Right lobe of liver (tissue), 6 donors: ENCODE results near the gene GRM3. TPM values are rescaled to one million over a fixed set of nuclear protein-coding genes. Genes with fewer than 3 reads are reported as not detected.
A peak's percentile ranks its signal among the peaks of the same experiment; 100 is the strongest.

ENCODE experiments used
- ATAC-seq, 4 donors: fragments of 200-7000 bp; cut with Tn5 transposase; one replicate each; pipeline ENCODE4 v1.9.1; 2020; ENCODE audit warnings: mild to moderate bottlenecking in 4 of 4, moderate library complexity in 4 of 4
- DNase-seq, 3 donors: peaks; one replicate each; pipeline ENCODE4 v3.0.0-alpha.2; 2020
- H3K27ac ChIP-seq, 3 donors: fragments of 200-600 bp; one replicate each; pipeline ENCODE4 v1.8.0; 2022
- H3K27me3 ChIP-seq, 2 donors: fragments of 200-600 bp; one replicate each; pipeline ENCODE4 v1.8.0; 2022
- H3K36me3 ChIP-seq, 4 donors: fragments of 200-600 bp; sonication (generic) in 1 of 4; one replicate each; pipeline versions ENCODE4 v1.5.1 to v1.8.0; 2017 to 2022; ENCODE audit warnings: control low read depth in 1 of 4
- H3K4me1 ChIP-seq, 4 donors: fragments of 200-600 bp; sonication (generic) in 1 of 4; one replicate each; pipeline versions ENCODE4 v1.5.1 to v1.8.0; 2017 to 2022; ENCODE audit warnings: control low read depth in 1 of 4
- H3K4me3 ChIP-seq, 3 donors: fragments of 200-600 bp; one replicate each; pipeline ENCODE4 v1.8.0; 2022
- H3K9me3 ChIP-seq, 4 donors: fragments of 200-600 bp; sonication (generic) in 1 of 4; one replicate each; pipeline versions ENCODE4 v1.5.1 to v1.8.0; 2017 to 2022; ENCODE audit warnings: control low read depth in 1 of 4
- POLR2A ChIP-seq: fragments of 450-650 bp; IDR thresholded peaks from one replicate; pipeline ENCODE4 v1.6.1; 2017; ENCODE audit warnings: antibody characterized with exemption, mild to moderate bottlenecking
- WGBS: methylation state at CpG from one replicate; pipeline ENCODE4 v1.1.6; 2018; ENCODE audit warnings: low coverage, low lambda C conversion rate; ENCODE audit not compliant: insufficient coverage; ENCODE audit errors: missing lambda C conversion rate; 5-methylcytosine and 5-hydroxymethylcytosine counted together
- intact Hi-C, 2 donors: fragments of 100-400 bp; cut with DNase I; formaldehyde crosslinking; loops; one replicate each; pipeline versions ENCODE4 v1.11.2 to v1.14.1; 2022
- total RNA-seq, 6 experiments: library from RNA; depleted of rRNA in 2 of 6; stranded (reverse); fragments of >200 nt in 2 of 6; fragmentation: NEBNext Ultra II Directional in 3 of 6; extraction: Animal tissue kit (Norgen Biotek cat#: 25700) in 3 of 6; gene quantifications; one replicate each; pipeline versions ENCODE4 v1.1.0 to v1.2.4, GENCODE V29; 2016 to 2023
- TF ChIP-seq, protein P1 (sequence below), 4 donors: fragments of 200-600 bp in 3 of 4; fragments of 450-650 bp in 1 of 4; IDR thresholded peaks; one replicate each; pipeline versions ENCODE4 v1.5.1 to v1.8.0; 2016 to 2022; ENCODE audit warnings: antibody characterized with exemption in 4 of 4, mild to moderate bottlenecking in 2 of 4
- donor health status: DM: no; HTN: yes; CAD: no.
- donor health status: DM: no; HTN: no; CAD: no.
- donor health status: DM: no; HTN: no; CAD: no.
- donor health status: DM: no; HTN: yes; CAD: no.
- donor health status: DM: no; HTN: yes; CAD: no.

The GRM3 gene
- total RNA-seq, 6 experiments from 2014 or later, result 0.12 TPM; not detected in 5

DNA sequence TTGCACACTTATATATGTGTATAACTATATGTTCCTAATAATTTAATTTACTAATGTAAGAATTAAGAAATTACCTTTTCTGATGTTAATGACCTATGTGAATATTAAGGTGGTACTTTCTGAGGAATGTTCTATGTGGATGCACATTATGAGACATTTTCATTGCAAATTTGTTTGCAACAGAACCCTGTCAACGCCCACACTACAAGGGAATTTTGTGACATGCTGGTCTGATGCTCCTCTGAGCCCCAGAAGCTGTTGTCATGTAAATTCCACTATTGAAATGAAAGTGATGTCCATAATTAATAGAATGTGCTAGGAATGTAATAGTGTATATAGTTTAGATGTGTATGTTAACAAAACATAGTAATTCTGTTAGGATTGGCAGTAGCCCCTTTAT lies 4.5 kb downstream of the GRM3 start:
- ATAC-seq (no peak), DNase-seq (no peak)
- H3K4me3 ChIP-seq, result no peak overlapping the region
- peaks cover 0 to 3% of the 10 kb centered on the region in 2 donors for H3K27me3 ChIP-seq
- no peaks in the 10 kb centered on the region for H3K36me3 ChIP-seq
- H3K27ac ChIP-seq, result no peak overlapping the region
- intact Hi-C loops, result no loop called here
- 33% methylated on average over 1 of the region's 1 CpG for WGBS
- H3K4me1 ChIP-seq, result peaks cover 0 to 10% (median 0%) of the 10 kb centered on the region in 4 donors
- no peaks in the 10 kb centered on the region for H3K9me3 ChIP-seq
- TF ChIP-seq, protein P1, sequence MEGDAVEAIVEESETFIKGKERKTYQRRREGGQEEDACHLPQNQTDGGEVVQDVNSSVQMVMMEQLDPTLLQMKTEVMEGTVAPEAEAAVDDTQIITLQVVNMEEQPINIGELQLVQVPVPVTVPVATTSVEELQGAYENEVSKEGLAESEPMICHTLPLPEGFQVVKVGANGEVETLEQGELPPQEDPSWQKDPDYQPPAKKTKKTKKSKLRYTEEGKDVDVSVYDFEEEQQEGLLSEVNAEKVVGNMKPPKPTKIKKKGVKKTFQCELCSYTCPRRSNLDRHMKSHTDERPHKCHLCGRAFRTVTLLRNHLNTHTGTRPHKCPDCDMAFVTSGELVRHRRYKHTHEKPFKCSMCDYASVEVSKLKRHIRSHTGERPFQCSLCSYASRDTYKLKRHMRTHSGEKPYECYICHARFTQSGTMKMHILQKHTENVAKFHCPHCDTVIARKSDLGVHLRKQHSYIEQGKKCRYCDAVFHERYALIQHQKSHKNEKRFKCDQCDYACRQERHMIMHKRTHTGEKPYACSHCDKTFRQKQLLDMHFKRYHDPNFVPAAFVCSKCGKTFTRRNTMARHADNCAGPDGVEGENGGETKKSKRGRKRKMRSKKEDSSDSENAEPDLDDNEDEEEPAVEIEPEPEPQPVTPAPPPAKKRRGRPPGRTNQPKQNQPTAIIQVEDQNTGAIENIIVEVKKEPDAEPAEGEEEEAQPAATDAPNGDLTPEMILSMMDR (IDR thresholded peaks at IDR 0.05), result no peak
- TF ChIP-seq POLR2A, result no peak

DNA sequence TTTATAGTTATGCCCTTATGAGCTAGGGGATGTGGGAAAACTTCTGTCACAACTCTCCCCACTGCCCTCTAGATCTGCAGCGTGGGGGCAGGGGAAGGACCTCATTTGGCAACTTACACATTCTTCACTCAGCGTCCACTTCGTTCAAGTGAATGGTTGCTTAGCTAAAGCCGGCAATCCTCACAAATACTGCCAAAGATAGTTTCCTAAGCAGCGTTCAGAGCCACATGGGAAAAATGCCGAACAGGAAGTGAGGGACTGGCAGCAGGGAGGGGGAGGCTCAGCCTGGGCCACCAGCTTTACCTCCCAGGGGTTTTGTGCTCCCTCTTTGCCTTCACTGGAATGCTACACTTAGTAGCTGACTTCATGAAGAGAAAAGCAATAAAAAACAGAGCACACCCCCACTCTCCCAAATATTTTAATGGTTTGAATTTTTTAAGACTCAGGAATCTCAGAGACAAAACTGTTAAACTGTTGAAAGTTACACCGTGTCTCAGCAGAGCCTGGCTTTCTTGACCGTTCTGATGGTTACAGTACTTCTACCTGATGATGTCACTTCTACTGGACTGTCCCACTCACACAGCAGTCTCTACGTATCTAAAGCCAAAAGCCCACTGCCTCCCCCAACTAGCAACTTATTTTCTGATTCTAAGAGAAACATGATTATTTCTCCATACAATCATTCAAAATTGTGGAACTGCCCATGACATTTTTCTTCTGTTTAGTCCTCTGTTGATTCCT lies 10.4 kb downstream of the GRM3 start:
- DNase-seq, result peak in 1 of 3 donors; percentile 33

DNA sequence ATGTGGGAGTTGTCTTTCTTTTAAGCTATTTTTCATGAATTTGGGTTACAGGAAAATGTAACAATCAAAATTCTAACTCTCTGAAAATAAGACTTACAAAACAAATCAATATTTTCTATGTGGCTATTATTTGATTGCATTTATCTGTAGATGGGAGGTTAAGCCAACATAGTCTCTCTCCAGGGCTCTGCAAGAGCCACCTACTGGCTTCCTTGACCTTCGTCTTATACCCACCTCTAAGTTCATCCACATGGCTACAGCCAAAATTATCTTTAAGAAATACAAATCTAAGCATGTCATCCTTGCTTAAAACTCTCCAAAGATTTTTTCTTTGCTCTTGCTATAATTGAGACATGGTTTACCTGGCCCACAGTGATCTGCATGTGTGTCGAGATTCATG lies 14.2 kb downstream of the GRM3 start:
- Histone ChIP-seq H3K36me3 (no peaks in the 10 kb centered on the region), H3K4me3 (no peak overlapping the region), H3K9me3 (no peaks in the 10 kb centered on the region), H3K27ac (no peak overlapping the region), H3K4me1 (no peaks in the 10 kb centered on the region), H3K27me3 (no peaks in the 10 kb centered on the region)
- DNase-seq (no peak), ATAC-seq (no peak)
- TF ChIP-seq, protein P1 (IDR thresholded peaks at IDR 0.05), result no peak
- no peak for TF ChIP-seq POLR2A
- WGBS, result 48% methylated on average over 2 of the region's 2 CpGs
- intact Hi-C loops, result no loop called here

More for the DNA sequence above, 10.4 kb downstream of the GRM3 start:
- Histone ChIP-seq H3K36me3 (no peaks in the 10 kb centered on the region), H3K27ac (no peak overlapping the region), H3K4me3 (no peak overlapping the region), H3K9me3 (no peaks in the 10 kb centered on the region), H3K27me3 (no peaks in the 10 kb centered on the region), H3K4me1 (no peaks in the 10 kb centered on the region)
- peak in 1 of 4 donors; percentile 34 for ATAC-seq
- intact Hi-C loops, result no loop called here
- TF ChIP-seq, protein P1 (IDR thresholded peaks at IDR 0.05), result no peak
- no peak for TF ChIP-seq POLR2A
- WGBS, result 32% methylated on average over 8 of the region's 9 CpGs

DNA sequence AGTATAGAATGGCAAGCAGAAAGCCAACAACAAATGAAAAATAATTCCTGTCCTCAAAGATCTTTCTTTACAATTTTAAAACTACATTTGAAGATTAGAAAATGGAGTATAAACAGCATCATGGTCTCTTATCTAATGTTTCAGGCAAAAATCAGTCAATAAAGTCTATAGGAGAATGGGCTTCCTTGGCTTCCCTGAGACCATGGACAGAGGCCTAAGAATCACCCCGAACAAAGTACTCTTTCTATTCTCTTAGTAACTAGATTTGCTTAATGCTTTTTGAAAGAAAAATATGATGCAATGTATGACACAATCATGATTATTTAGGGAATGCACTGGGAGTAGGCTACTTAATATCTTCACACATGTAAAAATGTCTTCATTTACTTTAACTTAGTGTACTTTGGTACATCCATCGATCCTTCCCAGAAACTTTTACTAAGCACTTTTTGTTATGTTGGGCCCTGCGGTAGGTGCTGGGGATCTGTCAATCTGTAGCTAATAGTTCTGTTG lies 17.3 kb downstream of the GRM3 start:
- H3K27ac ChIP-seq, result no peak overlapping the region
- H3K9me3 ChIP-seq, result no peaks in the 10 kb centered on the region
- TF ChIP-seq, protein P1 (IDR thresholded peaks at IDR 0.05), result no peak
- 68% methylated on average over 3 of the region's 3 CpGs for WGBS
- ATAC-seq (no peak), DNase-seq (no peak)
- H3K27me3 ChIP-seq, result no peaks in the 10 kb centered on the region
- H3K36me3 ChIP-seq, result no peaks in the 10 kb centered on the region
- no peaks in the 10 kb centered on the region for H3K4me1 ChIP-seq
- no peak overlapping the region for H3K4me3 ChIP-seq
- intact Hi-C loops, result no loop called here
